T47D (cell line): Measurements from ENCODE around the gene SALL4.

Experiments used
- DNase-seq, 2 experiments: peaks; one replicate each; pipeline versions ENCODE4 v3.0.0 to v3.0.0-alpha.2; 2011 to 2012; ENCODE audit warnings: low read depth in 1 of 2, low spot score in 1 of 2
- JUND ChIP-seq: IDR thresholded peaks from 2 replicates; pipeline ENCODE4 v1.6.1; 2012; ENCODE audit warnings: low read depth
- in situ Hi-C: cut with HindIII; loops from 2 replicates; pipeline ENCODE4 v1.10.0; 2016; ENCODE audit warnings: low sequenced_read_pairs, low pct_unique_long_range_greater_than_20kb

SALL4 gene

DNA sequence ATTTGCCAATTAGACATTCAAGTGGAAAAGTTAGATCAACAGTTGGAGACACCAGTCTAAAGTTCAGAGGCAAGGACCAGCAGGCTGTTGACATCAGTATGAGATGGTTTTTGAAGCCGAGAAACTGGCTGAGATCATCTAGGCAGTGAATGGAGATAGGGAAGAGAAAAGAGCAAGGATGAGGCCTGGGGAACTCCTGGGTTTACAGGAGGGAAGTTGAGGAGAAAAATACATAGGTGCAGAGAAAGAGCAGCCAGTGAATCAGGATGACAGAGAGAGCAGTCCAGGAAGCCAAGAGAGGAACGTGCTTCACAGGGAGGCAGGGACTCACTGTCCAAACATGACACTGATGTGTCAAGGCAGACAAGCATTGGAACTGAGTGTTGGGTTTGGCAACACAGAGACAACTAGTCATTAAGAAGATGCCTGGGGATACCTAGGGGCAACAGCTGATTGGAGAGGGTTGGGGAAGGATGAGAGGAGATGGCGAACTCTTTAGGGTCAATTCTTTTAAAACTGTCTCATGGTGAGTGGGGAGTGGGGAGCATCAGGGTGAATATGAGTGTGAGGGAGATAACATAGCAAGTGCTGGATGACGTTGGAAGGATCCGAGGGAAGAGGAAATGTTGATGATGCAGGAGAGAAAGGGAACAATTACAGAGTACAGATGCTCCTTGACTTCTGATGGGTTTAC lies 13.2 kb upstream of the SALL4 start:
- in situ Hi-C loops, result no loop called here
- DNase-seq, result no peak
- no peak for TF ChIP-seq JUND

DNA sequence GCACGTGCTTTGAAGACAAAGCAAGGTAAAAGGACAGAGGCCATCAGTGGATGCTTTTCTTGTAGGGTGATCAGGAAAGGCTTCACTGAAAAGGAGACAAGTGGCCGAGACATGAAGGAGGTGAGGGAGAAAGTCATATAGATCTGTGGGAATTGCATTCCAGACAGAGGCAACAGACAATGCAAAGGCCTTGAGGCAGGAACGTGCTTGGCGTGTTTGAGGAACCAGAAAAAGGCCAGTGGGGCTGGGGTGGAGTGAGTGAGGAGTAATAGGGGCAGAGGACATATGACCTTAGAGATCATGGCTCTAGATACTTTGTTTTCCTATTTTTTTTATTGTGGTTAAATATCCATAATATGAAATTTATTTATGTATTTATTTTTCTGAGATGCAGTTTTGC lies 10.5 kb upstream of the SALL4 start:
- in situ Hi-C loops, result no loop called here
- DNase-seq, result no peak
- no peak for TF ChIP-seq JUND

DNA sequence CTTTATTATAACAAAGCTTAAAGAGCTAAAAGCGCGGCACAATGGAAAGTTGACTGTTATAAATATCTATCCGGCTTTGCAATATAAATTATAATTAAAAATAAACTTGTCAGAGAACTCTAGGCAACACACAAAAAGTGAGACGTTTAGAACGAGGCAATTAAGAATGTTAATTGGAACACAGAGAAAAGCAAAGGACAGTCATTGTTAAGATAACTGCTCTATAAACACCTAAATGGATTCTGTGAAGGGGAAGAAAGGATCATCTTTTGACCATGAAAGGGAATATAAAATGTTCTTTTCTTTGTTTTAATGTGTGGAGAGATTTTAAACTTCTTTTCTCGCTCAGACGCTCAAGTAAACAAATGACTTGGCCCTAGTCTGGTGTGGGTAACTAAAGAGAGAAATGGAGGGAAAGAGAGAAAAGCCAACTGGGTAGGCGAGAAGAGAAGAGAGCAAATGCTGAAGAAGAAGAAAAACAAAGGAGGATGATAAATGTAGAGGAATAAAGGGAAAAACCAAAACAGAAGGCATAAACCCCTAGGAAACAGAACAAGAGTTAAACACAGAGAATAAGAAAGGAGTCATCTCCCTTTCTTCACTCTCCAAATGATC lies 9.3 kb upstream of the SALL4 start:
- DNase-seq, result no peak
- in situ Hi-C loops, result no loop called here

DNA sequence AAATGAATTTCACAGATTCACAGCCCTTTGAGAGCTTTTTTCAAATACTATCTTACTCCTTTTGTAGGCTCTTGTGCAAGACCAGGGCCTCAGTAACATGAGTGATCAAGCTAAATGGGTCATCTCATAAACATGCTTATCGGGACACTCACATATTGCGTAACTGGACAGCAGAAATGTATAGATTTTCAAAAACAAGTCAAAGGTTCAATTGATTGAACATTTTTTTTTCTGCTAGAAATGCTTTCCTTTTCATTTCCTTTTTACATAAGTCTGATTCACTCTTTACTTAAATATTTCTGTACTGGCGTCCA lies 8.7 kb upstream of the SALL4 start:
- DNase-seq, result no peak
- in situ Hi-C loops, result no loop called here
- TF ChIP-seq JUND, result no peak

More for the DNA sequence above, 9.3 kb upstream of the SALL4 start:
- no peak for TF ChIP-seq JUND

DNA sequence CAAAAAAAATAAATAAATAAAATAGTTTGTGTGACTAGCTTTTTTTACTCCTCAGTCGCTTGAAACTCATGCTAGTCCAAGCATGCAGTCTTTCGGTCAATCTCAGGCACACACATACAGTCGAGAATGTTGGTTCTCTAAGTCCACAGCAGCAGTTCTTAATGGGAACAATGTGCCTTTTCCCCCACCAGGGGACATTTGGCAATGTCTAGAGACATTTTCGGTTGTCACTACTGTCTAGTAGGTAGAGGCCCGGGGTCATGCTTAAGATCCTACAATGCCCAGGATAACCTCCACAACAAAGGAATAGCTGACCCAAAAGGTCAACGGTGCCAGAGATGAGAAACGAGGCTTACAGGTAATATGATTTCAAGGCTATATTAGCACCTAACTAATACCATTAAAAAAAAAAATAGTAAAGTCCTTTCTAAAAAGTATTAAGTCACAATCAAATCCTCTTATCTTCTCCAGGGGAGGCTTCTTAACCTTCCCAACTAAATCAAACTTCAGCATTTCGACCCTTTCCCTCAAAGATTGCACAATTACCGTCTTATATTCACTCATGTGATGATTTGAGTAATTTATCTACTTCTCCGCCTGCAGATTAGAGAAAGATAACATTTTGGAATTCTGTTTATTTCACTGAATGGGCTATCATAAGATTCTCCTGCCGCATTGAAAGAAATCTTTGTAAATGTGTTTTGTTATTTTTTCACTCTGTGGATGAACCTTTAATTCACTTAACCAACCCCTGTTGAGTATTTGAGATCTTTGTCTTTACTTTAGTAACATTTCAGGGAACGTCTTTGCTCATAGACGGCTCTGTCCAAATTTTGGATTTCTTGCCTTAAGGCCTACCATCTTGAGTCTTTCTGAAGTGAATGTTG lies 8.1 kb upstream of the SALL4 start:
- peak in 1 of 2 experiments; percentile 15 for DNase-seq
- TF ChIP-seq JUND, result no peak
- in situ Hi-C loops, result no loop called here

DNA sequence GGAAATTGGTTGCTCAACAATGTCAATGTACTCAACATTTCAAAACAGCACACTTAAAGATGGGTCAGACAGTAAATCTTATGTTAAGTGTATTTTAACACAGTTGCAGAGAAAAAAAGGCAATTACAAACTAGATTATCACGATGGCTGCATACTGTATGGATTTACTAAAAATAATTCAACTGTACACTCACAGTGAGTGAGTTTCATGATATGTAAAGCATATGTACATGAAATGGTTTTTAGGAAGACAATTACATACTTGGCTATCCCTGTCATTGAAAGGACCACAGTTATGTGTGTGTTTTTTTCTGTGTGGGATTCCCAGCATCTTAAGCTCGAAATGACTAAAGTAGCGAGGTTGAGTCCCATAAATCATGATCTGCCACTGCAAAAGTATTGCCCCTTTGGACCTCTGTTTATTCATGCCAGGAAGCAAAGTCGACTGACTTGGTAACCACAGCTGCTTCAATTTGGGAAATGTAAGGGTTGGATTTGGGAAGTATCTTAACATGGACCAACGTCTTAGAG lies 5.5 kb upstream of the SALL4 start:
- DNase-seq, result no peak
- in situ Hi-C loops, result no loop called here
- no peak for TF ChIP-seq JUND

DNA sequence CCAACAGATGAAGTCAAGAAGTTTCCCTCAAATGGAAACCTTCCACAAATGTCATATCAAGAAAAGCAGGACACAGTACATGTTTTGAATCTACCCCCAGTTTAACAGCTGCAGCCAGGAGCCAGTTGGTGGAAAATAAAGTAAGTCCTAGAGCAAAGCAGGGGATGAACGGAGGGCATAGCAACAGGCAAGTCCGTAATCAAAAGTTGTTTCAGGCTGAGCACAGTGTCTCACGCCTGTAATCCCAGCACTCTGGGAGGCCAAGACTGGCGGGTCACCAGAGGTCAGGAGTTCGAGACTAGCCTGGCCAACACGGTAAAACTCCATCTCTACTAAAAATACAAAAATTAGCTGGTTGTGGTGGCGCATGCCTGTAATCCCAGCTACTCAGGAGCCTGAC lies 2.4 kb upstream of the SALL4 start:
- no peak for TF ChIP-seq JUND
- no peak for DNase-seq
- in situ Hi-C loops, result no loop called here

DNA sequence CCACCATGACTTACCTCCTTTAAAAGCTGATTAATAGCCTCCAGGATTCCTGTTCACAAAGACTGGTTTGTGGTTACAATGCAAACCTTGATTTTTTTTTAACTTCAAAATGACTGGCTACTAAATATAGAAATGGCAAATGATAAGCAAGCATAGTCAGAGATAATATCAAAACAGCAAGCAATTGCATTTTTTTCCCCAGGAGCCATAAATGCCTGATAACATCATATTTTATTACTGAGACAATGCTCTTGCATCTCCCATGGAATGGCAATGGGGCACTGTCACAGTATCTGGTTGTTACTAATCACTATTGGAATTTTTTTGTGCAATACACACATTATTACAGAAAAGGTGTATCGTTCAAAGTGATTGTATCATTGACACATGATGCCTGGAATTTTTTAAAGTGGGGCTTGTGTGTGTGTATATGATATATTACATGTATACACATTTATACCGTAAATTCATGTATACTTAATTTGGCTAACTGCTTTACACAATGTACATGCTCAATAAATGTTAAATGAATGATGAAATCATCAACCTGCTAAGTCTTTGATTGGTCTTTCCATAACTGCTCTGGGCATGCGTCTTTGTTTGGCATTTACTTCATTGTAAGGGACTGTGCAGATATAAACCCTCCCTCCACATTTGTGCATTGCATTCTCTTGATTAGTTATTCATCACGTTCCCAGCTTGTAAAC lies 980 bp upstream of the SALL4 start:
- no peak for DNase-seq
- no peak for TF ChIP-seq JUND
- in situ Hi-C loops, result no loop called here

DNA sequence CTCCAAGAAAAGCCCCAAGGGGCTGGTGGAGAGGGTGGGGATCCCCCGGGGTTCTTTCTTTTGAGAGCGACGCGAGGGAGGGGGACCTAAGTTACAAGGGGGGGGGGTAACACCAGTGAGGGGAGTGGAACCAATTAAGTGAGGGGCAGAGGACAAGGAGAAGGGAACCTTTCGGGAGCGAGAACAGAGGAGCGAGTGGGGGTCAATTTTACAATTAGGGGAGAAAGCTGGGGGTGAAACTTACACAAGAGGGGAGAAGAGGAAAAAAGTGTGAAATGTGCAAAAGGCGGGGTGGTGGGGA lies 548 bp downstream of the SALL4 start:
- TF ChIP-seq JUND, result no peak
- in situ Hi-C loops, result no loop called here
- DNase-seq, result no peak

DNA sequence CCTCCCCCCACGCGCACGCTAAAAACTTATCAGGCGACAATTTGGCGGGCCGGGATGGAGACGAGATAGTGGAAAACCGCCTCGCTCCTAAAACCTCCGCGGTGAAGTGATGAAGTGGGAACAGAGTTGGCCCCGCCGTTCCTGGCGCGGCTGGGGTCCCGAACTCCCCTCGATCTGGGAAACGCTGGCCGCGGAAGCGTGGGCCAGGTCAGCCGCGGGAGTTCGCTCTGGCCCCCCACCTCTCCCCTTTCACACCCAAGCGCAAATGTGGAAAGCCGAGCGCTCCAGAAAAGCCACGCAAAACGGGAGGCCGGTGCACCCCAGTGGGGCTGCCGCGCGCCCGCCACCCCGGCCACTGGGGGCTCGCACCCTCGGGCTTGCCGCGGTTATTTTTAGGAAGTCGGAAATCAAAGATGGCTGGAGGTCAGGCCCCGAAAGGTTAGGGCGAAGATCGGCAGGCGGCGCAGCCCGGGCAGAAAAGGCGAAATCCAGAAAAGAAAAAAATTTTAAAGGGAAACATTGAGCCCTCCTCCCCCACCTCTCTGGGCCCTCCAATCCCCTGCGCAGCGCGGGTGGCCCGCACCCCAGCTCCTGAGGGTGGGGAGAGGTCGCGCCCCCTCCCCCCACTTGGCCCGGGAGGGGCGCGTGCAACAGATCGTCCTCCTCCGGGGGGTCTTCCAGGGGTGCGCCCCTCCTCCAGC lies 1.0 kb downstream of the SALL4 start:
- DNase-seq, result no peak
- TF ChIP-seq JUND, result no peak
- in situ Hi-C loops, result no loop called here

DNA sequence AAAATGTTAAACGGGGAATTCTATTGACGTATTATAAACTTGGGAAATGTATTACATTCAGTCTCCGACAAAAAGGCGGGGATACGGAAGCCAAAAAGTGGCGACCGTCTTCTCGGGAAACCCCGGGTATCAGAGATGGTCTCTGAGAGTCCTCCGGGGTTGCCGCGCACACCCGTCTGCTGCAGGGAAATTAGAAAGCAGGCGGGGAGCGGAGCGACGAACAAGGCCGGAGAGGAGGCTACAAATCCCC lies 1.5 kb downstream of the SALL4 start:
- in situ Hi-C loops, result no loop called here
- TF ChIP-seq JUND, result no peak
- DNase-seq, result peak in 1 of 2 experiments; percentile 42
